Measurements from ENCODE around the gene ALDH1A1. TPM values are rescaled to one million over a fixed set of nuclear protein-coding genes. Genes with fewer than 3 reads are reported as not detected.
"Not testable (repeated sequence)": the region's sequence is repeated elsewhere in the genome, so short reads cannot be mapped to it uniquely, and the experiment has no call there.

Gene ALDH1A1
- total RNA-seq, 1 experiment from 2014 or later: 936 TPM

DNA sequence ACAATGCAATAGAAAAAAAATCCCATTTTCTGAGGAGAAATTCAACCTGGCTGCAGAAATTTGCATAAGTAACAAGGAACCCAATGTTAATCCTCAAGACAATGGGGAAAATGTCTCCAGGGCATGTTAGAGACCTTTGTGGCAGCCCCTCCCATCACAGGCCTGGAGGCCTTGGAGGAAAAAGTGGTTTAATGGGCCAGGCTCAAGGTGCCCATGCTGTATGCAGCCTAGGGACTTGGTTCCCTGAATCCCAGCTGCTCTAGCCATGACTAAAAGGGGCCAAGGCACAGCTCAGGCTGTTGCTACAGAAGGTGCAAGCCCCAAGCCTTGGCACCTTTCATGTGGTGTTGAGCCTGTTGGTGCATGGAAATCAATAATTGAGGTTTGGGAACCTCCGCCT, 66.5 kb downstream of the ALDH1A1 start:
- in situ Hi-C loops (cut with HindIII; ENCODE audit: low pct_unique_long_range_greater_than_20kb, low sequenced_read_pairs): no loop called here
- DNase-seq (ENCODE audit: low read depth): no peak

DNA sequence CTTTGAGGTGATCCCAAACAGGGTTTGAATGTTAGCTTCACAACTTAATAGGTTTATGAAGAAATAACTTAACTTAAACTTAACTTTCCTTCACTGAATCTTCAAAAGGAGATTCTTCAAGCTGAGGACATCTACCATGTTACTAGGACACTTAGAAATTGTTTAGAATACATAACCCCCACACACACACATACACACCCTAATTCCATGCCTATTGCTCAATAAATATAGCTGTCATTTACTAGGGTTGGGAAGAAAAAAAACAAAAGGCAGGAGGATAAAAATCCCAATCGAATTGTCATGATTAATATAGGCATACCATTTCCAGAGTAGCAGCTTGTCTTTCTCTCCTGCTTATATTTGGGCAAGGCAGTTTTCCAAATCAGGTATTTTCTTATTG, 68.3 kb downstream of the ALDH1A1 start:
- DNase-seq (ENCODE audit: low read depth): no peak
- in situ Hi-C loops (cut with HindIII; ENCODE audit: low pct_unique_long_range_greater_than_20kb, low sequenced_read_pairs): no loop called here

DNA sequence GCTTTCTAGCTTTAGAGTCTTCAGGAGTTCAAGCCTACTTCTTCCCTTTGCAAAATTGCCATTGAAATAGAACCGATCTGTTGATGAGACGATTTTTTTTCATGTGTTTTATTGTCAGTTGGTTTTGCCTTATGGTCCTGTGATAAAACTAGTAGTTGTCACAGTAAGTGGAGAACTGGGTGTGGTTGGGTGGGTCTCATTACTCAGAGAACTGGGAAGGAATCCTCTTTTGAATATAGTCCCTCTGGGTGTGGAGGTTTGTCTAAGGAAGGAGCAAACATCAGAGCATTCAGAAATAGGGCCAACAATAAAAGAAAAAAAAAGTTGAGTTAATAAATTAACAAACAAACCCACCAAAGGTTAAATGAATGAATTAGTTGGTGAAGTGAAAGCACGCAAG, 69.0 kb downstream of the ALDH1A1 start:
- DNase-seq (ENCODE audit: low read depth): no peak

DNA sequence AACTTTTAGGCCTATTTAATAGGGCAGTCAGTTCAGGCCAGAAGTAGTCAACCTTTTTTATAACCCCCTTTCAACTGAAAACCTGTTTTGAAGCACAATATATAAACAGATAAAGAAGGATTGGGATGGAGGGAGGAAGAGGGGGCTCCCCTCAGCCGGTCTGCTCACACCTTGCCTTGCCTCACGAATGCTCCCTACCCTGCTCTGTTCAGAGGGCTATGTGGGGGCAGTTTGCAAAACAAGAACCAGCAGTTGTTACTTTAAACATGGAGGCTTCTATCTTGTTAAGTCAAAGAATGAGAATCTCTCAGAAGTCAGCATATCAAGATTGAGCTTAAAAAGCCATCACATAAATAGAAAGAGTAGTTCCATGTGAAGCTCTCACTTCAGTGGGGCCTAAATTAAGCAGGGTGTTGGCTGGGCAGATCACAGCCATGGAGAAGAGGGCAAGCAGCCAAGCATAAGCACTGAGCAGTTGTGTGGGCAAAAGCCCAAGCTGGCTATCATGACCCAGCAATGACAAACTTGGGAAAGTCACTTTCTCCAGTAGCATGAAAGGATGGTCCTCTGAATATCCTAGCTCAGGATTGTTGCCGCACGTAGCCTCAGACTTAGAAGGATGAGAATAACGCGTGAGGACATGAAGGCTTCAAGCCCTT, 70.6 kb downstream of the ALDH1A1 start:
- in situ Hi-C loops (cut with HindIII; ENCODE audit: low pct_unique_long_range_greater_than_20kb, low sequenced_read_pairs): no loop called here
- no peak for DNase-seq (ENCODE audit: low read depth)

More for the DNA sequence above, 69.0 kb downstream of the ALDH1A1 start:
- in situ Hi-C loops (cut with HindIII; ENCODE audit: low pct_unique_long_range_greater_than_20kb, low sequenced_read_pairs): no loop called here

DNA sequence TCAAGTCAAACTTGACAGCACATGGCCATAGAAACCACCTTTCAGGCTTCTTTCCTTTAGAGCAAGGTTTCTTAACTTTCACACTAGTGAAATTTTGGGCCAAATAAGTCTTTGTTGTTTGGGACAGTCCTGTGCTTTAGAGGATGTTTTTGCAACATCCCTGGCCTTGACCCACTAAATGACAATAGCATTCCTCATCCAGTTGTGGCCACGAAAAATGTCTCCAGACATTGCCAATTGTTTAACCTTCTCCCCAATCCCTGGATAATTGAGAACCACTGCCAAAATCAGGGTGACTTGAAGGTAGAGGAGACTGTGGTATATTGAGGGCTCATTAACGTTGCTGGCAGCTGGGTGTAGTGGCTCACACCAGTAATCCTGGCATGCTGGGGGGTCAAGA, 72.0 kb downstream of the ALDH1A1 start:
- in situ Hi-C loops (cut with HindIII; ENCODE audit: low pct_unique_long_range_greater_than_20kb, low sequenced_read_pairs): no loop called here
- DNase-seq (ENCODE audit: low read depth): no peak

DNA sequence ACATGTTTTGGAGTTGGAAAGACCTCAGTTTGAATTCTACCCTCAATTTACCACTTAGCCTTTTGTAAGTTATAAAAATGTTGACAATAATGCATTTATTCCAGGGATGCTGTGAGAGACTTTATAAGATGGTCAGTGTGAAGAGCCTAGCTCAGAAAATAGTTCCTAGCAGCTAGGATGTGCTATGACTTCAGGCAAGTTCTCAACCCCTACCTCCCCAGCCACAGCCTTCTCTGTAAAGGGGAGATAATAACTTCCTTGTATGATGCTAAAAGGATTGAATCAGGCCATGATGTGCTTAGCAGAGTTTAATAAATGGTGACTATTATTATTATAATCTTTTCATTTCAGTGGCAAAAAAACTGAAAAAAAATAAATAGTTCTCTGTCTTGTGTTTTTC, 77.6 kb downstream of the ALDH1A1 start:
- in situ Hi-C loops (cut with HindIII; ENCODE audit: low pct_unique_long_range_greater_than_20kb, low sequenced_read_pairs): no loop called here
- DNase-seq (ENCODE audit: low read depth): no peak

DNA sequence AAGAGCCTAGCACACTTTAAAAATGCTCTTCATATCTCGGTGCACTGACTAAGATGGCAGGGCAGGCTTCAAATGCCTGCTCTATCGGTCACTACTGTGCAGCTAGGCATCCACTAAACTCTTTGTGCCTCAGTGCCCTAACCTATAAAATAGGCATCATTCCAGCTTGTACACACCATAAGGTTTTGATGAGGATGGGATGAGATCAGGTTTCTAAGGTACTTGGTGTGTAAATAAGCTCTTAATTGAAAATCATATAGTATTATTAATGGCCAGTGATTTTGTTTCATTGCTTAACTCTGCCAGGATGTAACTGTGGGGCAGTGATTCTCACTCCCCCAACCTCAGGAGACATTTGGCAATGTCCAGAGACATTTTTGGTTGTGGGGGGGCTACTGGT, 78.5 kb downstream of the ALDH1A1 start:
- no peak for DNase-seq (ENCODE audit: low read depth)
- in situ Hi-C loops (cut with HindIII; ENCODE audit: low pct_unique_long_range_greater_than_20kb, low sequenced_read_pairs): loop anchor here (25.0 kb wide), 1 partner anchor 88 kb away; the partner anchor contains the start of gene ALDH1A1

DNA sequence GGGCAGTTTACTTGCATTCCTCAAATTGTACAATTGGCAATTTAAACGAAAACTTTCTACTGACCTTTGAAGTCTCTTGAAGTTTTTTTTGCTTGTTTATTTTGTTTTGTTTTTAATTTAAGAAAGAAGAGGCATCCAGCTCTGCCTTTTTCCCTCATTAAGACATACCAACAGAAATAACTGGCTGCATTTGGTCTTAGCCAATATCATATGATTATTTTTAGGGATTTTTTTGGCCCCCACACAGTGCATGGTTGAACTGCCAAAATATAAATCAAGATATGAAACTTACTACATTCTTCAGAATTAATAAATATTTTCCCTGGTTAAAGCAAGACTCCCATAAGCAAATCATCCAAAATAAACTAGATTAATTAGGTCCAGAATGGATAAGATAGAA, 79.4 kb downstream of the ALDH1A1 start:
- in situ Hi-C loops (cut with HindIII; ENCODE audit: low pct_unique_long_range_greater_than_20kb, low sequenced_read_pairs): loop anchor here (25.0 kb wide), 1 partner anchor 89 kb away; the partner anchor contains the start of gene ALDH1A1
- no peak for DNase-seq (ENCODE audit: low read depth)

DNA sequence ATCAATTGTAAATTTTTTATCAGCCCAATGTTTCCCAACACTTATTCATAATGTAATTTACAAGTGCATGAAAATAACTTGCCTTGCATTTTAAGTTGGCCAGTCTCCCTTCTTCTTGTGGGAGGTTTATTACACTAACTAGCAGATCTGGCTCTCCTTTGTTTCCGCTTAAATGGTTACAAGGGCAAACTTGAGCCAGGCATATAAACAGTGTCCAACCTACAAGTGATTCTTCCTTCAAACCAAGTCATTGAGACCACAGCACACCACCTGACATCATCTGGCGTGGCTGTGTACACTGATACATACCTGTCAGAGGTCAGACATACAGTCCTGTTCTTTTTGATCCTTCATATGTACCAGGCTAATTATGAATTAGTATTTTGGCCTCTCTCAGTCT, 80.1 kb downstream of the ALDH1A1 start:
- in situ Hi-C loops (cut with HindIII; ENCODE audit: low pct_unique_long_range_greater_than_20kb, low sequenced_read_pairs): loop anchor here (25.0 kb wide), 1 partner anchor 90 kb away; the partner anchor contains the start of gene ALDH1A1
- no peak for DNase-seq (ENCODE audit: low read depth)

DNA sequence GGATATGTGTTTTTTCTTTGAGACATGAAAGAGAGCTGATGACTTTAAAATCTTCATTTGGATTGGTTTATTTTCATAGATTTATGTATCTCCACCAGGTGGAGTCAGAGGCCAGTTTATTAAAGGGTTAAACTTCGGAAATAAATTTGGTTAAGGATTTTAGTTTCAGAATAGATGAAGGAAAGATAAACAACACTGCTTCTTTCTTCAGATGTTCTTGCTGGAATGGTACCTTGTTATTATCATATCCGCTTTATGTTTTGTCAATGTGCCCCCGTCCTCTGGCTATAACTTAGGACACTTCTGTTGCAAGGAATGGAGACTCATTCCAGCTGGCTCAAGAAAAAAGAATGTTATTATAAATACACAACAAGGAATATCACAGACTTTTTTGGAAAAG, 81.2 kb downstream of the ALDH1A1 start:
- in situ Hi-C loops (cut with HindIII; ENCODE audit: low pct_unique_long_range_greater_than_20kb, low sequenced_read_pairs): loop anchor here (25.0 kb wide), 1 partner anchor 91 kb away; the partner anchor contains the start of gene ALDH1A1
- DNase-seq (ENCODE audit: low read depth): no peak

DNA sequence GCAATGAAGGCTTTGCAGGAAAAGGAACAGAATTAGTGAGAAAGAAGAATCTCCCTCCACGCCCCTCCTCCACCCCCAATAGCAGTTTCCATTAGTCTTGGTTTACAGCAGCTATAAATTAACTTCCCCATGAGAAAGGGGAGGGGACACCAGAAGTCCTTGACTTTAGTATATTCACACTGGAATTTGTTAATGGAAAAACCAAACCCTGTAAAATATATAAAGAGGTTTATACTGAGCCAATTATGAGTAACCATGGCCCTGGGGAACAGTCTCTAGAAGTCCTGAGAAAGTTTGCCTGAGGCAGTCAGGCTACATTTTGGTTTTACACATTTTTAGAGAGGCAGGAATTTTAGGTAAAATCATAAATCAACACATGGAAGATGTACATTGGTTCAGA, 88.5 kb downstream of the ALDH1A1 start:
- in situ Hi-C loops (cut with HindIII; ENCODE audit: low pct_unique_long_range_greater_than_20kb, low sequenced_read_pairs): loop anchor here (25.0 kb wide), 1 partner anchor 98 kb away; the partner anchor contains the start of gene ALDH1A1

DNA sequence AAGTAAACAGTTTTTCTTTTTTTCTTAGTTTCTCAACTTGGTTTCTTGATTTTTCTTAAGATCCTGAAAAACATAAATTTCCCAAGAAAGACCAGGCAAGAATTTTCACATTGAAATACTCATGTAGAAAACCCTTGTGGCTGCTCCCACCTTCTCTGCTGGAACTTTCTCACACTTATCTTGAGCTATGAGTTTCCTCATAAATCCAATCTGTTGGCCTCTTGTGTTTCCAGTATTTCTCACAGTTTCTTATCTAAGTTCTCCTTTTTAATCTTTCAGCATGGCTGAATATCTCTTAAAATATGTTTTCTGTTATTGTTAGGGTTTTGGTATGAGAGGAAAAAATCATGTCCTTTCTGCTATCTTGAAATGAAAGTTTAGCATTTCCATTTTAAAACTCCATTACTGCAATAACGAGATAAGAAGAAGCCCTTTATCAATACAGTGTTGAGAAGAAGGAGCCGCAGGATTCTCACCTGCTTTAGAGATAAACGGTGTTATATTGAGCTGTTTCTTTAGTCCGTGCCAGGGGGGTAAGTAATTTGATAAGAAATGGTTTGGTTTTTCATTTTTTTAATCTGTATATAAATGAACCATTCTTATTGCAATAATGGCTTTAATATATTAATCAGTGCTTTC, 89.3 kb downstream of the ALDH1A1 start:
- DNase-seq (ENCODE audit: low read depth): no peak
- in situ Hi-C loops (cut with HindIII; ENCODE audit: low pct_unique_long_range_greater_than_20kb, low sequenced_read_pairs): loop anchor here (25.0 kb wide), 1 partner anchor 99 kb away; the partner anchor contains the start of gene ALDH1A1

More for the DNA sequence above, 88.5 kb downstream of the ALDH1A1 start:
- DNase-seq (ENCODE audit: low read depth): peak; percentile 39

DNA sequence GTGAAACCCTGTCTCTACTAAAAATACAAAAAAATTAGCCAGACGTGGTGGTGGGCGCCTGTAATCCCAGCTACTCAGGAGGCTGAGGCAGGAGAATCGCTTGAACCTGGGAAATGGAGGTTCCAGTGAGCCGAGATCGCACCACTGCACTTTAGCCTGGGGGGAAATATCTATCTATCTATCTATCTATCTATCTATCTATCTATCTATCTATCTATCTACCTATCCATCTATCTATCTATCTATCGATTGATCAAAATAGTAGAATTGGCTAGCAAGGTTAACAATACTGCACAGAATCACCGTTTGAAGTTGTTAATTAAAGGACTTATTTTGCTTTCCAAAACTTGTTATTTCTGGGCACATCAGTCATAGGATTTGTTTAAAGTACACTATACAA, 90.1 kb downstream of the ALDH1A1 start:
- in situ Hi-C loops (cut with HindIII; ENCODE audit: low pct_unique_long_range_greater_than_20kb, low sequenced_read_pairs): loop anchor here (25.0 kb wide), 1 partner anchor 100 kb away; the partner anchor contains the start of gene ALDH1A1
- not testable (repeated sequence) for DNase-seq (ENCODE audit: low read depth)

DNA sequence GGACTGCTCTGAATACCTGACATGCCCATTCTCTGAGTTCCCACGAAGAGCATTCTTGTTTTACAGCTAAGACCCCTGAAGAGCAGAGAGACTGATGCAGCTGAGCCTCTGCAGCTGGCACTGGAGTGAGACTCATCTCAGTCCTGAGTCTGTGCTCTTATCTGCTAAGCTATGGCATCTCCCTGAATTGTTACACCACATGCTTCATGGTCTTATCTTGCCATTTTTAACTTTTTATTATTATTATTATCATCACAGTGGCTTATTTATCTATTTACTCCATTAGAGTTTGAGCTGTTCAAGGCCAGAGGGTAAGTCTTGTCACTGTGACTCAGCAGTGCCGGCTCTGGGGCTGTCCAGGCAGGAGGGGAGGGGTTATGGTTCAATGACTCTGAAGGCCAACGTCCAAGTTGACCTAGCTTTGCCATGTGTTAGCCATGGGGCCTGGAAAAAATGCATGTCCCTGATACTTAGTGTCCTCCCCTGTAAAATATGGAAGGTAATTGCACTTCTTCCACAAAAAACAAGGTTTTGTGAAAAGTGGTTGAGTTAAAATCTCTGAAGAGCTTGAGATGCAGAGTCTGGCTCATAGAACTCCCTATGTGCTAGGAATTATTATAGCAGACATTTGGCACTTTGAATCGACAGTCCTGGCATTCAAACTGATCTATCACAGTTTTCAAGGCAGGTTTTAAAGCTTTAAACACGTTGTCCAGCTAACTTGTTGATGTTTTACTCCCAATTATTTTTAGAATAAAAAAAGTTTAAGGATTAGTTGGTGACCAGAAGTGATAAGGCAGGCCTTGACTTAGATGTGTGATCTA, 94.6 kb downstream of the ALDH1A1 start:
- in situ Hi-C loops (cut with HindIII; ENCODE audit: low pct_unique_long_range_greater_than_20kb, low sequenced_read_pairs): loop anchor here (25.0 kb wide), 1 partner anchor 104 kb away; the partner anchor contains the start of gene ALDH1A1
- peak; percentile 86 for DNase-seq (ENCODE audit: low read depth)

DNA sequence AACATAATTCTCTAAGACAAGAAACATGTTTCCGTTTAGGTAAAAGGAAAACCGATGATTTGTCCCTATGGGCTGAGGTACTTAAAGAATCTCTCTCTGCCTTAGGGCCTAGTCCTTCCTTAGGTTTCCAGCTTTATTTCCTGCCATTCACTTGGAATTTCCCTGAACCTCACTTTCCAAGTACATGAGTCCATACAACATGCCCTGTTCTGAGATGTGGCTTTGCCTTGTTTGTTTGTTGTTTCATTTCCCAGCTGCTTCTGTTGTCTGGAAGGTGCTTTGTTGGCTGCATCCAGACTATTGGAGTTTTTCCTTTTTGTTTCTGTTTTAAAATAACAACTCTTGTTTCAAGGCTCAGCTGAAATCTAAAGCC, 95.2 kb downstream of the ALDH1A1 start:
- no peak for DNase-seq (ENCODE audit: low read depth)
- in situ Hi-C loops (cut with HindIII; ENCODE audit: low pct_unique_long_range_greater_than_20kb, low sequenced_read_pairs): loop anchor here (25.0 kb wide), 1 partner anchor 105 kb away; the partner anchor contains the start of gene ALDH1A1

DNA sequence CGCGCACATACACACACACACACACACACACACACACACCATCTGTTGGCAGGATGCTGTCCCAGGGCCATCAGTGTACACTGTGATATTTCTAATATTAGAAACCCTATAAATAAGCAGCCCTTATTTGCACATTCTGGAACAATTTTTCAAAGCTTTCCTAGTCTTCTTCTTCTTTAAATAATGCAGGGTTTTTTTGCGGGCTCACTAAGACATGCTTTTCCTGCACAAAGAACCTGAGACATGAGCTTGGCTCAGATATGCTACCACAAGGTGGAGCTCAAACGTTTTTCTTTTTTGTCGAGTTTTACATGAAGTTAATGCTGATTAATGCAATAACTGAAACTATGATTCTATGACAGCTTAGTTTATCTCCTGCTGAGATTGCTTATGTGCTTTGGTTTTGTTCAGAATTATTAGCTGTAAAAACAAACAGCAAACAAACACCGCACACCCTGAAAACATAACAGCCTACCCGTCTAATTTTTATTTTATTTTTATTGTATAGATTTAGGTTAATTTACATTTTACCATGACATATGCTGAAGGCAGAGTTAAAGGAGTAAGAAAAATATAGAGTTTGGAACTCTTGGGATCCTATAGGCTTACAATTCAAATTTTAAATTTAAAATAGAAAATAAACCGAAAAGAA, 95.8 kb downstream of the ALDH1A1 start:
- DNase-seq (ENCODE audit: low read depth): peak; percentile 69
- in situ Hi-C loops (cut with HindIII; ENCODE audit: low pct_unique_long_range_greater_than_20kb, low sequenced_read_pairs): loop anchor here (25.0 kb wide), 1 partner anchor 105 kb away; the partner anchor contains the start of gene ALDH1A1

DNA sequence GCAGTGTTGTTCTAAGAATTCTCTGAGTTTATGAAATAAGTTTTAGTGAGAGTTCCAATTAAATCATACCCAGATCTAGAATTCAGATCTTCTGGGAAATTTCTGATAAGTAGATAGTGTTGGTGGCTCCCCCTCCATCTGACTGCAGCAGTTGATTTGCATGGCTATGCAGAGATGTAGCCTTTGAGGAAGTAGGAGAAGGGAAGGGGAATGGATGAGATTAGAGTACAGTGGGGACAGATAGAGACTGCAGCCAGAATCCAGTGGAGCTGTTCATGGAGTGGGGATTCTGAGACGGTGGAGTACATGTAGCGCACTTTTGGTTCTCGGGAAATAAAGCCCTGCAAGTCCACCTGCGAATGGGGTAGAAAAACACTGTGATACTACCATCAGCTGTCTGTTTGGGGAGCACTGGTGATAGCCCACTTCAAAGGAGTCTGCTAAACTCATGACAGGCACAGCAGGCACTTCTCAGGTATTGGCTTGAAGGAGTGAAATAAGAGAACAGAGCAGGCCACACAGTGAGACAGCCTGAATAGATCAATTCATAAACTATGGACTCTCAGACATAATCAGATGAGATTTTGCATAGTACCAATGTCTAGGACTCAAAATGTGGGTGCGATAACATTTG, 96.8 kb downstream of the ALDH1A1 start:
- DNase-seq (ENCODE audit: low read depth): no peak
- in situ Hi-C loops (cut with HindIII; ENCODE audit: low pct_unique_long_range_greater_than_20kb, low sequenced_read_pairs): loop anchor here (25.0 kb wide), 1 partner anchor 106 kb away; the partner anchor contains the start of gene ALDH1A1

Measured in Caki2 (cell line).